Adrenal gland (tissue), 12 donors: ENCODE data around the gene LRP1B. TPM values are rescaled to one million over a fixed set of nuclear protein-coding genes. Genes with fewer than 3 reads are reported as not detected.
"Not testable (repeated sequence)": the region's sequence is repeated elsewhere in the genome, so short reads cannot be mapped to it uniquely, and the experiment has no call there.

Source experiments
- DNase-seq, 7 donors: peaks; one replicate each; pipeline ENCODE4 v3.0.0-alpha.2; 2019 to 2020
- H3K27ac ChIP-seq, 5 donors: fragments of 200-600 bp; sonication (generic) in 4 of 5; 1 replicate in 3 of 5; 2 replicates in 2 of 5; pipeline versions ENCODE4 v1.5.1 to v1.8.0; 2016 to 2020; ENCODE audit warnings: mild to moderate bottlenecking in 1 of 5
- H3K27me3 ChIP-seq: fragments of 200-600 bp; 2 replicates; pipeline ENCODE4 v1.8.0; 2021
- H3K36me3 ChIP-seq, 2 donors: fragments of 200-600 bp; replicated peaks in 1 of 2; 1 replicate in 1 of 2; 2 replicates in 1 of 2; pipeline versions ENCODE4 v1.5.1 to v1.8.0; 2018 to 2022
- H3K4me1 ChIP-seq, 2 donors: fragments of 200-600 bp; replicated peaks in 1 of 2; 1 replicate in 1 of 2; 2 replicates in 1 of 2; pipeline versions ENCODE4 v1.5.1 to v1.8.0; 2018 to 2021
- H3K4me3 ChIP-seq, 4 donors: fragments of 200-600 bp; sonication (generic) in 3 of 4; one replicate each; pipeline ENCODE4 v1.5.1; 2016 to 2018
- H3K9me3 ChIP-seq, 3 donors: fragments of 200-600 bp; sonication (generic) in 1 of 3; replicated peaks in 1 of 3; 1 replicate in 2 of 3; 2 replicates in 1 of 3; pipeline versions ENCODE4 v1.5.1 to v1.8.0; 2016 to 2021
- POLR2A ChIP-seq, 2 donors: fragments of 450-650 bp; IDR thresholded peaks; one replicate each; pipeline ENCODE4 v1.6.1; 2017; ENCODE audit warnings: antibody characterized with exemption in 2 of 2, mild to moderate bottlenecking in 2 of 2, moderate library complexity in 1 of 2
- WGBS, 4 donors: extraction: QIAGEN DNeasy Blood & Tissue Kit in 2 of 4; methylation state at CpG; one replicate each; pipeline versions ENCODE4 v1.1.5 to v1.1.7; 2013 to 2017; 5-methylcytosine and 5-hydroxymethylcytosine counted together
- intact Hi-C, 2 donors: fragments of 100-400 bp; cut with DNase I; formaldehyde crosslinking; loops; one replicate each; pipeline versions ENCODE4 v1.14.1 to v1.15.0; 2022 to 2023
- polyA plus RNA-seq, 3 donors: library from polyadenylated mRNA; stranded (reverse); fragments of 200-250 nt in 2 of 3; fragments of 350-450 nt in 1 of 3; fragmentation: Illumina TruSeq in 1 of 3; extraction: RNeasy Lipid Tissue Mini Kit (QIAGEN cat#74804) in 1 of 3; gene quantifications; one replicate each; pipeline ENCODE4 v1.2.3, GENCODE V29; 2013 to 2014
- total RNA-seq, 9 donors: library from RNA; depleted of rRNA in 4 of 9; stranded (reverse); fragments of >200 nt in 4 of 9; fragments of 120-200 nt in 1 of 9; fragmentation: NEBNext Ultra II Directional in 1 of 9; extraction: Animal tissue kit (Norgen Biotek cat#: 25700) in 1 of 9; gene quantifications; one replicate each; pipeline versions ENCODE4 v1.1.0 to v1.2.4, GENCODE V29; 2013 to 2023
- TF ChIP-seq, protein P1 (sequence below), 6 experiments: fragments of 450-650 bp in 4 of 6; fragments of 200-600 bp in 2 of 6; sonication (generic) in 1 of 6; IDR thresholded peaks; 1 replicate in 5 of 6; 2 replicates in 1 of 6; pipeline versions ENCODE4 v1.5.1 to v1.8.0; 2016 to 2021; ENCODE audit warnings: antibody characterized with exemption in 6 of 6, mild to moderate bottlenecking in 2 of 6, moderate library complexity in 1 of 6
- donor health status: healthy with polysubstance abuse.
- donor health status: Bipolar disorder and iron deficiency.
- donor health status: DM: yes; HTN: yes; CAD: no.
- donor health status: DM: no; HTN: no; CAD: no.
- donor health status: DM: no; HTN: no; CAD: no.
- donor health status: DM: yes; HTN: yes; CAD: no.

Gene LRP1B
- total and polyA plus RNA-seq, 12 donors: 0.84 to 5.4 (median 2.1) TPM

DNA sequence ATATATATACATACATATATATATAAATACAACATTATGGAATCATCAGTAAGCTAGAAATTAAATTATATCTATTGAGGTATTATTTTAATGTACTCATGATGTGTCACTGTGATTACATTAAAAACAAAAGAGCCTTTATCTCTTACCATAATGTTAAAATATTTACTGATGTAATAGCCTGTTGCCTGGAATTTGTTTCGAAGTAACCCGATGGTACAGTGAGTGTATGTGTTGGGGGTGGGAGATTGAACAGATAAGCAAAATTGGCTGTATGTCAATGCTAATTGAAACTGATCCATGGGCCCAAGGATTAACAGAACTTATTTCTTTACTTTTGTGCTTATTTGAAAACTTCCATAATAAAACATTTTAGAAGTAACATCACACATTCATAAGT, 1473.2 kb downstream of the LRP1B start:
- no peaks in the 10 kb centered on the region for H3K36me3 ChIP-seq
- H3K4me1 ChIP-seq: no peaks in the 10 kb centered on the region
- TF ChIP-seq POLR2A (IDR thresholded peaks at IDR 0.05): no peak
- TF ChIP-seq, protein P1, sequence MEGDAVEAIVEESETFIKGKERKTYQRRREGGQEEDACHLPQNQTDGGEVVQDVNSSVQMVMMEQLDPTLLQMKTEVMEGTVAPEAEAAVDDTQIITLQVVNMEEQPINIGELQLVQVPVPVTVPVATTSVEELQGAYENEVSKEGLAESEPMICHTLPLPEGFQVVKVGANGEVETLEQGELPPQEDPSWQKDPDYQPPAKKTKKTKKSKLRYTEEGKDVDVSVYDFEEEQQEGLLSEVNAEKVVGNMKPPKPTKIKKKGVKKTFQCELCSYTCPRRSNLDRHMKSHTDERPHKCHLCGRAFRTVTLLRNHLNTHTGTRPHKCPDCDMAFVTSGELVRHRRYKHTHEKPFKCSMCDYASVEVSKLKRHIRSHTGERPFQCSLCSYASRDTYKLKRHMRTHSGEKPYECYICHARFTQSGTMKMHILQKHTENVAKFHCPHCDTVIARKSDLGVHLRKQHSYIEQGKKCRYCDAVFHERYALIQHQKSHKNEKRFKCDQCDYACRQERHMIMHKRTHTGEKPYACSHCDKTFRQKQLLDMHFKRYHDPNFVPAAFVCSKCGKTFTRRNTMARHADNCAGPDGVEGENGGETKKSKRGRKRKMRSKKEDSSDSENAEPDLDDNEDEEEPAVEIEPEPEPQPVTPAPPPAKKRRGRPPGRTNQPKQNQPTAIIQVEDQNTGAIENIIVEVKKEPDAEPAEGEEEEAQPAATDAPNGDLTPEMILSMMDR (IDR thresholded peaks at IDR 0.05): no peak
- DNase-seq: no peak
- no peak overlapping the region for H3K4me3 ChIP-seq
- intact Hi-C loops: no loop called here
- H3K27ac ChIP-seq: no peak overlapping the region
- H3K9me3 ChIP-seq: no peaks in the 10 kb centered on the region
- 69 to 77% (median 73%) methylated on average over 2 of the region's 2 CpGs for WGBS, 4 donors
- H3K27me3 ChIP-seq: no peaks in the 10 kb centered on the region

DNA sequence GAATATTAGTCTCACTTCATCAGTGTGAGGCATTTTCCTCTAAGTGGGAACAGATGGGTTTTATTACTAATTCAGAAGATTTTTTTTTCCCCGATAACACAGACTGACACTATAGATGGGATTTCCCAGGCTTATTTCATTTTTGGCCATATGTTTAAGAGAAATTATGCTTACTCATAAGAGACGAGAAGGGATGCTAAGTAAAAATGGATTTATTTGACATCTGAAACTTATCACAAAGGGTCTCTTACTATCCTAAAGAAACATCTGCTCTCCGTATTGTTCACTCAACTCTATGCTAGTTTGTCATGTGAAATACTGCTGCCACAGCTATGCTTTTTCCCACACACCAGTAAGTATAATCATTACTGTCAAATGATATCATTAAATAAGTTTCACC, 1476.3 kb downstream of the LRP1B start:
- H3K4me3 ChIP-seq: no peak overlapping the region
- no peak for DNase-seq
- 84 to 86% (median 85%) methylated on average over 3 of the region's 3 CpGs for WGBS, 4 donors
- no peaks in the 10 kb centered on the region for H3K27me3 ChIP-seq
- intact Hi-C loops: no loop called here
- H3K4me1 ChIP-seq: no peaks in the 10 kb centered on the region
- no peak overlapping the region for H3K27ac ChIP-seq
- H3K36me3 ChIP-seq: no peaks in the 10 kb centered on the region
- TF ChIP-seq, protein P1 (IDR thresholded peaks at IDR 0.05): no peak
- TF ChIP-seq POLR2A (IDR thresholded peaks at IDR 0.05): no peak
- H3K9me3 ChIP-seq: no peaks in the 10 kb centered on the region

DNA sequence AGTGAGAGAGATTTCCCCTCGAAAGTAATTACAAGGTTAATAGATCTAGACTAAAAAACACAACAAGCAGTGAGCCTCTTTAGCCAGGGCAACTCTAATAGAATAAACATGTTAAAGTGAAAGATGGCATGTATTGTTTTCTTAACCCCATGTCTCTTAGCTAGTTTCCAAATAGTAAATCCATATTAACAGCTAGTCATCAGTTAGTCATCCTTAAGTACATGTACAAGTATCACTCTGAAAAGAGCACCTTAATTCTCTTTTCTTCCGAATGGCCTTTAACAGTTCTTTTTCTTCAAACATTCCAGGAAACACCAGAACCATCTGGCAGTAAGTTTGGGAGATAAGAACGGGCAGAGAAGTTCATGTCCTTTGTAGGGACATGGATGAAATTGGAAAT, 1480.0 kb downstream of the LRP1B start:
- H3K9me3 ChIP-seq: no peaks in the 10 kb centered on the region
- H3K4me3 ChIP-seq: no peak overlapping the region
- H3K36me3 ChIP-seq: no peaks in the 10 kb centered on the region
- no peak overlapping the region for H3K27ac ChIP-seq
- DNase-seq: no peak
- no peak for TF ChIP-seq POLR2A (IDR thresholded peaks at IDR 0.05)
- TF ChIP-seq, protein P1 (IDR thresholded peaks at IDR 0.05): no peak
- no peaks in the 10 kb centered on the region for H3K4me1 ChIP-seq
- intact Hi-C loops: no loop called here
- 72 to 76% (median 73%) methylated on average over 3 of the region's 3 CpGs for WGBS, 4 donors
- no peaks in the 10 kb centered on the region for H3K27me3 ChIP-seq

DNA sequence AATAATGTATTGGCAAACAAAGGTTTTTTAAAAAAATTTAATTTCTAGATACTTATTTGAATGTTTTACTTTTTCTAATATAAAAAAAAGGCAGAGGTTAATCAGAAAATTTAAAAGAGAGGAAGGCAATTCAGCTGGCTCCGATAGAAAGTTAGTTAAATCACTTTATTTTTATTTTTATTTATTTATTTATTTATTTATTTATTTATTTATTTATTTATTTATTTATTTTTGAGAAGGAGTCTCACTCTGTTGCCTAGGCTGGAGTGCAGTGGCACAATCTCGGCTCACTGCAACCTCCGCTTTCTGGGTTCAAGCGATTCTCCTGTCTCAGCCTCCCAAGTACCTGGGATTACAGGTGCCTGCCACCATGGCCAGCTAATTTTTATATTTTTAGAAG, 1480.7 kb downstream of the LRP1B start:
- H3K36me3 ChIP-seq, DNase-seq, H3K4me1 ChIP-seq, H3K27ac ChIP-seq, intact Hi-C loops, H3K4me3 ChIP-seq, H3K27me3 ChIP-seq, H3K9me3 ChIP-seq: not testable (repeated sequence)
- 81 to 96% (median 95%) methylated on average over 4 of the region's 4 CpGs for WGBS, 4 donors

DNA sequence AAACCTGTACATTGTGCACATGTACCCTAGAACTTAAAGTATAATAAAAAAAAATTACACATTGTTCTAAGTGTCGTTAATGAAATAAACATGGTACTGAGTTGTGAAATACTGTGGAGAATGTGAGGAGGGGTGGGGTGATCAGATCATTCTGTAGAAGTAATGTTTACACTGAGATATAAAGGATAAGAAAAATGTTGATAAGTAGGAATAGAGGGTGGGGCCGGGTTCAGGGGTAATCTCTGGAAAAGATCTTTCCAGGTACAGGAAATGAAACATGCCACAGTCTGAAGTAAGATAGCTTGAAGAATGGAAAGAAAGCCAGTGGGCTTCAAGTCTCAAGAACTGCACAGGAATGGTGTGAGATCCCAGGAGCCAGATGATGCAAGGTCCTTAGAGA, 1482.4 kb downstream of the LRP1B start:
- H3K27ac ChIP-seq: no peak overlapping the region
- no peak for TF ChIP-seq POLR2A (IDR thresholded peaks at IDR 0.05)
- TF ChIP-seq, protein P1 (IDR thresholded peaks at IDR 0.05): no peak
- WGBS, 4 donors: 91 to 95% (median 93%) methylated on average over 2 of the region's 2 CpGs
- no peaks in the 10 kb centered on the region for H3K9me3 ChIP-seq
- H3K36me3 ChIP-seq: no peaks in the 10 kb centered on the region
- no peak for DNase-seq
- intact Hi-C loops: no loop called here
- no peak overlapping the region for H3K4me3 ChIP-seq
- H3K4me1 ChIP-seq: no peaks in the 10 kb centered on the region
- no peaks in the 10 kb centered on the region for H3K27me3 ChIP-seq
